GM23338 (cell line): ENCODE data around the gene CAV2.

Experiments used
- EZH2 ChIP-seq: fragments of 200-600 bp; sonication (generic); IDR thresholded peaks from one replicate; pipeline ENCODE4 v1.8.0; 2017; ENCODE audit warnings: antibody characterized with exemption, mild to moderate bottlenecking, low read depth; ENCODE audit not compliant: unreplicated experiment
- EZH2phosphoT487 ChIP-seq: fragments of 200-600 bp; sonication (generic); IDR thresholded peaks from one replicate; pipeline ENCODE4 v1.8.1; 2018; ENCODE audit warnings: antibody characterized with exemption; ENCODE audit not compliant: unreplicated experiment
- JUNB ChIP-seq: IDR thresholded peaks from one replicate; pipeline ENCODE4 v1.6.1; 2016; ENCODE audit warnings: antibody characterized with exemption; ENCODE audit not compliant: unreplicated experiment
- POLR2AphosphoS5 ChIP-seq: IDR thresholded peaks from 2 replicates; pipeline ENCODE4 v1.6.1; 2016; ENCODE audit warnings: antibody characterized with exemption, low read depth
- STAT1 ChIP-seq: IDR thresholded peaks from one replicate; pipeline ENCODE4 v1.6.1; 2016; ENCODE audit warnings: antibody characterized with exemption; ENCODE audit not compliant: unreplicated experiment
- ZNF331 ChIP-seq: fragments of 250-450 bp; sonication (Bioruptor Pico); IDR thresholded peaks from 2 replicates; pipeline ENCODE4 v1.5.0; 2020; ENCODE audit warnings: low read depth, mild to moderate bottlenecking, moderate library complexity
- TF ChIP-seq, protein P1 (sequence below), 2 experiments: fragments of 200-600 bp in 1 of 2; sonication (generic) in 1 of 2; conservative IDR thresholded peaks; 2 replicates each; pipeline versions ENCODE4 v1.5.1 to v1.6.1; 2016 to 2017; ENCODE audit warnings: antibody characterized with exemption in 2 of 2, low read depth in 2 of 2, mild to moderate bottlenecking in 2 of 2, moderate library complexity in 1 of 2
- TF ChIP-seq, protein P2 (sequence below): IDR thresholded peaks from one replicate; pipeline ENCODE4 v1.6.1; 2018; ENCODE audit warnings: antibody characterized with exemption; ENCODE audit not compliant: unreplicated experiment
- TF ChIP-seq, protein P3 (sequence below): IDR thresholded peaks from 2 replicates; pipeline ENCODE4 v1.6.1; 2016; ENCODE audit warnings: antibody characterized with exemption

DNA sequence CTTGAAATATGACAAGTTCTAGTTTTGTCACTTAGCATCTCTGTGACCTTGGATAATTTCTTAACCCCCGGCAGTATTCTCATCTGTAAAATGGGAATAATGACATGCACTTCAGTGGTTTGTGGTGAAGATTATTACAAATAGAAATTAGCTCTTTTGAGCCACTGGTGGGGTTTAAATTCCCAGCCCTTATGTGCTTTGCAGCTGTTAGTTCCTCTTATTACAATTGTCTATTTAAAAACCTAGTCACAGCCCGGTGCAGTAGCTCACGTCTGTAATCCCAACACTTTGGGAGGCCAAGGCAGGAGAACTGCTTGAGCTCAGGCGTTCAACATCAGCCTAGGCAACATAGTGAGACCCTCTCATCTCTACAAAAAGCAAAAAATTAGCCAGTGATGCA lies 55.4 kb downstream of the CAV2 start:
- TF ChIP-seq, protein P1, sequence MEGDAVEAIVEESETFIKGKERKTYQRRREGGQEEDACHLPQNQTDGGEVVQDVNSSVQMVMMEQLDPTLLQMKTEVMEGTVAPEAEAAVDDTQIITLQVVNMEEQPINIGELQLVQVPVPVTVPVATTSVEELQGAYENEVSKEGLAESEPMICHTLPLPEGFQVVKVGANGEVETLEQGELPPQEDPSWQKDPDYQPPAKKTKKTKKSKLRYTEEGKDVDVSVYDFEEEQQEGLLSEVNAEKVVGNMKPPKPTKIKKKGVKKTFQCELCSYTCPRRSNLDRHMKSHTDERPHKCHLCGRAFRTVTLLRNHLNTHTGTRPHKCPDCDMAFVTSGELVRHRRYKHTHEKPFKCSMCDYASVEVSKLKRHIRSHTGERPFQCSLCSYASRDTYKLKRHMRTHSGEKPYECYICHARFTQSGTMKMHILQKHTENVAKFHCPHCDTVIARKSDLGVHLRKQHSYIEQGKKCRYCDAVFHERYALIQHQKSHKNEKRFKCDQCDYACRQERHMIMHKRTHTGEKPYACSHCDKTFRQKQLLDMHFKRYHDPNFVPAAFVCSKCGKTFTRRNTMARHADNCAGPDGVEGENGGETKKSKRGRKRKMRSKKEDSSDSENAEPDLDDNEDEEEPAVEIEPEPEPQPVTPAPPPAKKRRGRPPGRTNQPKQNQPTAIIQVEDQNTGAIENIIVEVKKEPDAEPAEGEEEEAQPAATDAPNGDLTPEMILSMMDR (conservative IDR thresholded peaks at IDR 0.05; ENCODE audit: low read depth in 2 of 2), result no peak
- TF ChIP-seq, protein P2, sequence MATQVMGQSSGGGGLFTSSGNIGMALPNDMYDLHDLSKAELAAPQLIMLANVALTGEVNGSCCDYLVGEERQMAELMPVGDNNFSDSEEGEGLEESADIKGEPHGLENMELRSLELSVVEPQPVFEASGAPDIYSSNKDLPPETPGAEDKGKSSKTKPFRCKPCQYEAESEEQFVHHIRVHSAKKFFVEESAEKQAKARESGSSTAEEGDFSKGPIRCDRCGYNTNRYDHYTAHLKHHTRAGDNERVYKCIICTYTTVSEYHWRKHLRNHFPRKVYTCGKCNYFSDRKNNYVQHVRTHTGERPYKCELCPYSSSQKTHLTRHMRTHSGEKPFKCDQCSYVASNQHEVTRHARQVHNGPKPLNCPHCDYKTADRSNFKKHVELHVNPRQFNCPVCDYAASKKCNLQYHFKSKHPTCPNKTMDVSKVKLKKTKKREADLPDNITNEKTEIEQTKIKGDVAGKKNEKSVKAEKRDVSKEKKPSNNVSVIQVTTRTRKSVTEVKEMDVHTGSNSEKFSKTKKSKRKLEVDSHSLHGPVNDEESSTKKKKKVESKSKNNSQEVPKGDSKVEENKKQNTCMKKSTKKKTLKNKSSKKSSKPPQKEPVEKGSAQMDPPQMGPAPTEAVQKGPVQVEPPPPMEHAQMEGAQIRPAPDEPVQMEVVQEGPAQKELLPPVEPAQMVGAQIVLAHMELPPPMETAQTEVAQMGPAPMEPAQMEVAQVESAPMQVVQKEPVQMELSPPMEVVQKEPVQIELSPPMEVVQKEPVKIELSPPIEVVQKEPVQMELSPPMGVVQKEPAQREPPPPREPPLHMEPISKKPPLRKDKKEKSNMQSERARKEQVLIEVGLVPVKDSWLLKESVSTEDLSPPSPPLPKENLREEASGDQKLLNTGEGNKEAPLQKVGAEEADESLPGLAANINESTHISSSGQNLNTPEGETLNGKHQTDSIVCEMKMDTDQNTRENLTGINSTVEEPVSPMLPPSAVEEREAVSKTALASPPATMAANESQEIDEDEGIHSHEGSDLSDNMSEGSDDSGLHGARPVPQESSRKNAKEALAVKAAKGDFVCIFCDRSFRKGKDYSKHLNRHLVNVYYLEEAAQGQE, result no peak
- TF ChIP-seq JUNB, result no peak
- no peak for TF ChIP-seq EZH2
- no peak for TF ChIP-seq POLR2AphosphoS5
- TF ChIP-seq EZH2phosphoT487, result no peak
- no peak for TF ChIP-seq STAT1
- TF ChIP-seq ZNF331 (CRISPR knock-in tag), result no peak
- TF ChIP-seq, protein P3, sequence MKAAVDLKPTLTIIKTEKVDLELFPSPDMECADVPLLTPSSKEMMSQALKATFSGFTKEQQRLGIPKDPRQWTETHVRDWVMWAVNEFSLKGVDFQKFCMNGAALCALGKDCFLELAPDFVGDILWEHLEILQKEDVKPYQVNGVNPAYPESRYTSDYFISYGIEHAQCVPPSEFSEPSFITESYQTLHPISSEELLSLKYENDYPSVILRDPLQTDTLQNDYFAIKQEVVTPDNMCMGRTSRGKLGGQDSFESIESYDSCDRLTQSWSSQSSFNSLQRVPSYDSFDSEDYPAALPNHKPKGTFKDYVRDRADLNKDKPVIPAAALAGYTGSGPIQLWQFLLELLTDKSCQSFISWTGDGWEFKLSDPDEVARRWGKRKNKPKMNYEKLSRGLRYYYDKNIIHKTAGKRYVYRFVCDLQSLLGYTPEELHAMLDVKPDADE, result no peak
